G401 (cell line): ENCODE results near the gene SMPD1. TPM values are rescaled to one million over a fixed set of nuclear protein-coding genes. Genes with fewer than 3 reads are reported as not detected.

Experiments used
- DNase-seq: peaks from one replicate; pipeline ENCODE4 v3.0.0-alpha.2; 2015; ENCODE audit warnings: low spot score
- in situ Hi-C: cut with HindIII; loops from 2 replicates; pipeline ENCODE4 v1.10.0; 2016; ENCODE audit warnings: low sequenced_read_pairs, mixed read lengths
- total RNA-seq: library from RNA; depleted of rRNA; stranded (reverse); fragments of >200 nt; shearing (Covaris generic); gene quantifications from 2 replicates; pipeline ENCODE4 v1.2.3, GENCODE V29; 2014

SMPD1 gene
- total RNA-seq, 1 experiment from 2014 or later = 14.1 TPM

DNA sequence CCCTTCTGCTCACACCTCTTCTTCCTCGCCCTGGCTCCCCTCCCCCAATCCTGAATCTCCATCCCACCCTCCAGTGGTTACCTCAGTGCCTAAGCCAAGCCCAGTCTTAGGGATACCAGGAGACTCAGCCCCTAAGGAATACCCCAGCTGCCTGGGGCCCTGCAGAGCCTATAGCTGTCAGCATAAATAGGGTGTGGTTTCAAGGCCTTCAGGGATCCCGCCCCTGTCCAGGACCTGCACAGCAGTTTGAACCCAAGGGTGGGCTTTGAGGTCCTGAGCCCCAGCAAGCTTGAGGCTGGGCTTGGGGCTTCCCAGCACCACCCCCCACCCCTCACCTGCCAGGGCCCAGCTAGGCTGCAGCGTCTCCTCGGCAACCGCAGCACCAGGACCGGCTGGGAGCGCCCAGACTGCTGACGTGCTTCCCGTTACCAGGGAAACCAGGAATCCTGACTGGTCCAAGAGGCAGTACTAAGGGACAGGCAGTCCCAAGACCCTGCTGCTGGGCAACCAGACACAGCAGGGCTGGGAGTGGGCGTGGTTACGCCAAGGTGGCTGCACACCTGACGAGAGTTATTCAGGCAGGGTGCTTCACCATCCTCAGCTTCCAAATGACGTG lies 14.9 kb downstream of the SMPD1 start:
- in situ Hi-C loops = no loop called here
- DNase-seq = peak; percentile 87

DNA sequence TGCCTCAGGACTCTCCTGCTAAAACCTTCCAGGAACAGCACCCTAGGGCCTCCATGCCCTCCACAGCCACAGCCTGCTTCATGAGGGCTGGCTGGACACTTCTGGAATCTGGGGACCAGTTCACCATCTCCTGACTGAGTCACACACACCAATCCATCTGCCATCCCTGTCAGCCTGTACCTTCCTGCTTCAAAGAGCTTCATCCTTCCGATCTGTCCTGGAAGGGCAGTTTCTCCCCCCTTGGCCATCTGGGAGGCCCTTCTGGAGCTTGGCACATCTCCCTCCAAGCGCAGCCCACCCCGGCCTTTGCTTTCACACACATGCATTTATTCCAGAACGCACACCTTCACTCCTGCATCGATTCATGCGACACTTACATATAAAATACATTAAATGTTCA lies 15.6 kb downstream of the SMPD1 start:
- peak; percentile 92 for DNase-seq
- in situ Hi-C loops = no loop called here

DNA sequence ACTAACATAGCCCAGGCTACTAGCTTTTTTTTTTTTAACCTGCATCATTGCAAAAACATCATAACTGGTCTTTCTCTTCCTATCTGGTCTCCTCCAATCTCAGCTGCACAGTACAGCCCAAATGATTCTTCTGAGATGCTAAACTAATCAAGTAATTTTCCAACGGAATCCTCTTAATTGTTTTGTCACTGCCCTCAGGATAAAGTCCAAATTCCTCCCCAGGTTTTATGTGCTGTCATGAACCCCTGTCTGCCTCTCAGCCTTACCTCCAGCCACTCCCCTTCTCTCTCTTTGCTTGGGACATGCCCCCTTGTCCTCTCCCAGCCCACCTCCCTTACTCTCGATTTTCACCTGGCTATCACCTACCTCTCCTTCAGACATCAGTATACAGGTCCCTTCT lies 16.1 kb downstream of the SMPD1 start:
- in situ Hi-C loops = no loop called here

DNA sequence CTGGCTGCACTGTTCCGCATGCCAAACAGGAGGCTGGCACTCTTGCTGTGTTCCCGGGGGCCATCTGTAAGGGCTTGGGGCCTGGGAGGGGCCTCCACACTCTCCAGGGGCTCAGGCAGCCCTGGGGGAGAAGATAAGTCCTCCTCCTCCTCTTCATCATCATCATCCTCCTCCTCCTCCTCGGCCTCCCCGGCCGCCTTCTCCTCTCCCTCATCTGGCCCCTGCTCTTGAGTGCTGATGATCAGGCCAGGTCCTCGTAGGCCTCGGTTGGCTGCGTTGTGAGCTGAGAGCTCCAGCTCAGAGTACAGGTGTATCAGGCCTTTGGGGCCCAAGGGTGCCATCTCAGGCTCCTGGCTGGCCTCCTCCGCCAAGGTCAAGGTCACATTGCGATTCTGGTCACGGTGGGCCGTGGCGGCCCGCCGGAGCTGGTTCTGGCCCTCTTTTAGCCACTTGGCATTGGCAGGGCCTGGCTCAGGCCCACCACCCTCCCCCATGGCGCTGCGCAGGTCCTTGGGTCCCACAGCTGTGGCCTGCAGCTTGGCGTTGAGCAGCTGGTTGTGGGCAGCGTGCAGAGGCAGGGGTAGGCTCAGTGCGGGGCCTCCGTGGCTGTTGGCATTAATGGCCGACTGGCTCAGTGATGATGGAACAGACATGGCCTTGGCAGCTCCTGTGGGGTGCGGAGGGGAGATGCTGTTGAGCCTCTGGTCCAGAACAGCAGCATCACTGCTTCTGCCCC lies 20.6 kb downstream of the SMPD1 start:
- in situ Hi-C loops = no loop called here
- no peak for DNase-seq

More for the DNA sequence above, 16.1 kb downstream of the SMPD1 start:
- DNase-seq = peak; percentile 61

DNA sequence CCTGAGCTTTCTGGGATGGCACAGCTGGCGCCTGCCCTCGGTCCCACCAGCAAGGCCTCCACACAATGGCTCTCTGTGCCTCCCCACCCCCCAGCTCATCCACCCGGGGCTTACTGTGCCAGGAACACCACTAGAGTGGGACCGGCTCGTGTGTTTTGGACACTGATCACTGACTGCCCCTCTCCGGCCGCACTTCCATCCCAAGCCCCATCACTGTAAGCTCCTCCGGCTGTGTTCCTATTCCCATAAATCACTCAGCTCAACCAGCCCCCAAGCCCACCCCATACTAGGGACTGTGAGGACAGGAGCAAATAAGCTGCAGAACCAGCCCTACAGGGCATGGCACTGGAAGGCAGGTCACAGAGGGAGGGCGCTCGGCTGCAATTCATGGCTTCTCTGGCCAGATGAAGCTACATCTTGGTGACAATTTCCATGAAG lies 21.3 kb downstream of the SMPD1 start:
- in situ Hi-C loops = no loop called here
- peak; percentile 60 for DNase-seq

DNA sequence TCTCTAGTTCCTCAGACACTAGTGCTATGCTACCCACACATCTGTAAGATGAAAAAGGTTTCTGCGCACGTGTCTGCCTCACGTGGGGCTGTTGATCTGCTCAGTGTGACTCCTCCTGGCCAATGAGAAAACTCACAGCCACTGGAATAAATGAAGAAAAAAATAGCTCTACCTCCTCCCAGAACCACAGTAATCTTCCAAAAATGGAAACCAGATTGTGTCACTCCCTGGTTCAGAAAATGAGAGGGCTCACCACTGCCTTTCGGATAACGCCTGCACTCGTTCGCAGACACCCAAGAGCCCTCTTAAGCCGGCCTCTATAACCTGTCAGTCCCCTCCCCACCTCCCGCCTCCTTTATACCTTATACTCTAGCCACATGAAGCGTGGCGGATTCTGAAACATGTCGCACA lies 23.5 kb downstream of the SMPD1 start:
- in situ Hi-C loops = no loop called here
- DNase-seq = peak; percentile 65

DNA sequence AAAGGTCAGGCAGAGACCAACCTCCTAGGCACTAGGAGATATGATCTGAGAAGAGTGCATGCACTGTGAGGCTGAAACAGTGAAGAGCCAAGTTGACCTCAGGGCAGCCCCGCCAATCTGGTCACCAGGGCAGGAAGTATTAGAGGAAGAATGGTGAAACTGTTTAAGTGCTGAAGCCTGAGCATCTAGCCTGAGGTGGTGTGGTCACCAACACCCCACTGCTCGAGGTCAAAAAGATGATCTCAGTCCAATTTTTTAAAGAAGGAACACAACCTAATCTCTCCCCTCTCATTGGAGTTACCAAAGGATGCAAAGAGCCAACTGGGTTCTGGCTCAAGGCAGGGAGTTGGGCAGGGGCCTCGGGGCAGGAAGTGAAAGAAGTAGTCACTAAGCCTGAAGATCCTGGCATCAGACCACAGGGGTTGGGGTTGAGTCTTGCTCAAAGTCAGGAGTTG lies 24.6 kb downstream of the SMPD1 start:
- in situ Hi-C loops = no loop called here
- no peak for DNase-seq

DNA sequence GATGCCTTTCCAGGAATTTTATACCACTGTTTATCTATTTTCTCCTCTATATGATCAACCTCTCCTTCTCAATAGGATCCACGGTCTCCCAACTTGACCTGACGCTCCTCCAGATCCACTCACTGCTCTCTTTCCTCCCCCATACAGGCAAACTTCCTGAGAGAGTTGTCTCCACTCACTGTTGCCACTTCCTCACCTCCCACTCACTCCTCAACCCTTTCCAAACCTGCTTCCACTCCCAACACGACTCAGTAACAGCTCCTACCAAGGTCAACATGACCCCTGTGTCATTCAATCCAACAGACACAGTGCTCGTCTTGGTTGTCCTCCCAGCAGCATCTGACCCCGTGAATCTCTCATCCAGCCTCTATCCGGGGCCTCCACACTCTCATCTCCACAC lies 25.5 kb downstream of the SMPD1 start:
- in situ Hi-C loops = no loop called here
- no peak for DNase-seq

DNA sequence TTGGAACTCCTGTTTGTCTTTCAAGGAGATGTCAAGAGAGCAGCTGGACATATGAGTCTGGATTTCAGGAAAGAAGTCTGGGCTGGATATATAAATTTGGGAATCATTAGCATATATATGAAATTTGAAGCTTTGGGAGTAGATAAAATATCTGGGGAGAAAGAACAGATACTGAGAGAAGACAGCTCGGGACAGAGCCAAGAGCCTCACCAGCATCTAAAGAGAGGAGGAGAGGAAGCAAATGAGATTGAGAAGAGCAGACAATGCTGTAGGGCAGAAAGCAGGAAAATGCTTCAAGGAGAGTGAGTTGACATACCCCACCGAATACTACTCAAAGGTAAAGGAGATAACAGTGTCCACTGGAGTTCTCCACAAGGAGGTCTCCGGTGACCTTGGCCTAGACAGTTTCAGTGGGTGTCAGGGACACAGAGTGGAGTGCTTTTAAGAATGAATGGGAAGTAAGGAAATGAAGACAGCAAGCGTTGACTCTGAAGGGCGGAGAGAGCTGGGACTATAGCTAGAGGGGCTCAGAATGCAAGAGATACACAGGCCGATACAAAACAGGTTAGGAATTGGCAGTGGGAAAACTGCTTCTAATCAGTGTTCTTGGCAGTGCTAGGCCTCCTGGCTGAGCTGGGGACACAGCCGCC lies 27.8 kb downstream of the SMPD1 start:
- in situ Hi-C loops = no loop called here

DNA sequence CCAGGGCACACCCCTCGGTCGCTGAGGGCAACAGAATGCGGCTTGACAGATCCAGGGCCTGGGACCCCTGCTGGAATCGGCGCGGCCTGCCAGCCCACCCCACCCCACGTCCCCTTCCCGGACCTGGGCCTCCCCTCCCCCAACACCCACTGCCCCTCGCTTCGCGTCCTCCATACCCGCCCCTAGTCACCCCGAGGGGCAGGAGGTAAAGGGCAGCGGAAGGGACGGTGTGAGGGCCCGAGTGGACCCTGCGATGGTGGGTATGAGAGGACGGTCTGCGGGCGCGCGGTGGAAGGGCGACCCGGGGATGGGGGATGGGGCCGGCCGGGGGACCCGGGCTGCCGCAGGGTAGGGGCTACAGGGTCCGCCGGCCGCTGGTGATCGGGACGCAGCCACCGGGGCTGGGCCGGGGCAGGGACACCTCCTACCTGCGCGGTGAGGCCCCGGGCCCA lies 28.3 kb downstream of the SMPD1 start:
- in situ Hi-C loops = no loop called here
- DNase-seq = no peak

More for the DNA sequence above, 27.8 kb downstream of the SMPD1 start:
- DNase-seq = peak; percentile 58

DNA sequence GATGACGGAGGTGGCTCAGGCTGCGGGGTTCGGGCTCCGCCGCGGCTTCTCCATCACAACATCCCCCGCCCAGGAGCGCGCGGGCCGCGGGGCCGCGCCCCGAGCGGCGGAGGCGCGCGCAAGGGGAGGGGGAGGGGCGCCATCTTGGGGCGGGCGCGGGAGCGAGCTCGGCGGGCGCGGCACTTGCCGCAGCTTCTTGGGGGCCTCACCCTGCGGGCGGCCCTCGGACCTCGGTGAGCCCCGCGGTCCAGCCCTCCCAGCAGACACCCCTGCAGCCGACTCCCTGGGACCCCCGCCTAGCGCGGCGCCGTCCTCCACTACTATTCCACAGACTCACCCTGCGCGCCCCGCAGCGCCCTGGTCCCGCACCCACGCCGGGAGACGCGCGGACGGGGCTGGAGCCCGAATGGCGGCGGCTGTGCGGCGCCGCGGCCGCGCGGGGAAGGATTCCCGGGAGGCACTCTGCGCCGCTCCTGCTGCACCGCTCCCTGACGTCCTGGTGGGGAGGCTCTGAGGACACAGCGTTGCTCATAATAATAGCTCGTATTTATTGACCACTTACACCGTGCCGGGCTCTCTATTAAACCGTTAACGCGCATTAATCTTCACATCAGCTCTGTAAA lies 28.8 kb downstream of the SMPD1 start, which contains the start of gene APBB1:
Gene APBB1, minus strand, starts transcription at position 86 of the 623 bp plus-strand sequence. CDS start 7,747 bp downstream, outside the sequence.
- DNase-seq = peak; percentile 71
- in situ Hi-C loops = no loop called here

DNA sequence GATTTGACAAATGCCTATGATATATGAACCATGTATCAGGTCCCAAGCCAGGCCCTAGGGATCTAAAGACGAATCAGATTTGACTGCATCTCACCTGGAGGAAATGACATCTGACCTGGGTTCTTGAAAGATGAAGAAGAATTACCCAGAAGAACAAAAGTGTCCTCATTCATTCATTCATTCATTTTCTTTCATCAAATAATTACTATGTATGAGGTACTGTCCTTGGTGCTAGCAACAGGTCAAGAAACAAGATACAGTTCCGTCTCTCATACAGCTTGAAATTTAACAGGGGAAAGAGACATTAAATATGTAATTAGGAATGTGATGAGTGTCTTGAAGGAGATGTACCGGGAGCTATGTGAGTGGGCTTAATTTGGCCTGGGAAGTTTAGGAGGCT lies 30.4 kb downstream of the SMPD1 start:
- in situ Hi-C loops = no loop called here
- no peak for DNase-seq

DNA sequence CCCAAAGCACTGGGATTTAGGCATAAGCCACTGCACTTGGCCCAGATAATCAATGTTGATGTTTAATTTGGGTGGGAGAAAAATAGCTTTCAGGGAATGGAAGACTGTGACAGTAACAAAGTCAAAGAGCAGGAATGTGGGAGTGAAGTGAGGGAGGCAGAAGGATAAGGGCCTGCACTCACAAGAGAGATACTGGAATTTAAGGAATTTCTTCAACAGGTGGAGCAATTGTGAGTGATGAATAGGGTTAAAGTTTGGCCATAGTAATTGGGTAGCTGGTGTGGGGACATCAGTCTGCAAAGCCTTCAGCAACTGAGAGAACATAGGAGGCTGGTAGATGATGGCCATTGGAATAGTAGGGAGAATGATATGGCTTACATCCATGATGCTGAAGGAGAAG lies 37.2 kb downstream of the SMPD1 start:
- no peak for DNase-seq
- in situ Hi-C loops = no loop called here

DNA sequence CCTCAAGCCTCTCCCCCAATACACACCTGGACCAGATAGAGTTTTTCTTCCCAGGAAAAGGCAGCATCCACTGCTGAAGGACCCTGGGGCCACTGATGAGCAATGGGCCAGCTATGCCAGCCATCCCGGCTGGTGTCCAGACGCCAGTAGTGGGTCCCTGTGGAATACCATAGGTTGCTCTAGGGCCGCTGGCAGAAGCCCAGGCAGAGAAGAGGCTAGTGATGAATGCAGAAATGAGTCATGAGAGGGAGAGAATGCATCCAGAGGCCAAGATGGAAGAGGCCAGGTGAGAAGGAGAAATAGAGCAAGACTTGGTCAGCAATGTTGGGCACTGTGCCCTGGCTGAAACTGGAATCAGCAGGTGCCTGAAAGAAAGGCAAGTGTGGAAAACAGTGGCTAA lies 41.6 kb downstream of the SMPD1 start:
- in situ Hi-C loops = no loop called here

DNA sequence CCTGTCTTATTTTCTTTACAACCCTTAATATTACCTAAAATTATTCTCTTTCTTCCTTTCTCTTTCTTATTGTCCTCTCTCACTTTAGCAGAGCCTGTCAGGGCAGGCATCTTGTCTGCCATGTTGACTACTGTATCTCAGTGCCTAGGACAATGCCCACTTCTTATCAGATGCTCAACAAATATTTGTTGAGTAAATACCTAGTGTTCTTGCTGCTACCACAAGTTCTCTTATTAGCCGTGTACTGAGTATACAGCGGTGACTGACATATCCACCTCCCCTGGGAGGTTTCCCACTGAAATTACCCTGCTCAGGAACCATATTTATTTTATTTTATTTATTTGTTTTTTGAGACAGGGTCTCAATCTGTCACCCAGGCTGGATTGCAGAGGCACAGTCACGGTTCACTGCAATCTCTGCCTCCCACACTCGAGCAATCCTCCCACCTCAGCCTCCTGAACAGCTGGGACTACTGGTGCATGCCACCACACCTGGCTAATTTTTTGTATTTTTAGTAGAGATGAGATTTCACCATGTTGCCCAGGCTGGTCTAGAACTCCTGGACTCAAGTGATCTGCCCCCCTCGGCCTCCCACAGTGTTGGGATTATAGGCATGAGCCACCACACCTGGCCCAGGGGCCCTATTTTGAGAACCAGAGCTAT lies 43.9 kb downstream of the SMPD1 start:
- no peak for DNase-seq
- in situ Hi-C loops = no loop called here

More for the DNA sequence above, 41.6 kb downstream of the SMPD1 start:
- no peak for DNase-seq

DNA sequence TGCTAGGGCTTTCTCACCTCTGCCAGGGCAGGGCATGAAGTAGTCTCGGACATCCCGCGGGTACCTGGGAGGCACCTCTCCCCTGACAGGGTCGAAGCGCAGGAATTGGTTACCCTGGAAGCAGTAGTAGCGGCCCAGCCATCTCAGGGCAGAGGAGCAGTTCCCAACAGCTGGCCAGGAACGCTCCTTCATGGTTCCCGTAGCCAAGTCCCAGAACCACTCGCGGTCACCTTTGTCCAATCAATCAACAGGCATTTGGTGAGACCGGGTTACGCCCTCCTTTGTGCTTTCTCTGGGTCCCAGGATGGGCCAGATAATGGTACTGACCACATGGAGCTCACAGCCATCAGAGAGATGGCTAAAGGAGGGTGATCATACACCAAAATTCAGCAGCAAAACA lies 47.1 kb downstream of the SMPD1 start:
- no peak for DNase-seq
- in situ Hi-C loops = no loop called here

DNA sequence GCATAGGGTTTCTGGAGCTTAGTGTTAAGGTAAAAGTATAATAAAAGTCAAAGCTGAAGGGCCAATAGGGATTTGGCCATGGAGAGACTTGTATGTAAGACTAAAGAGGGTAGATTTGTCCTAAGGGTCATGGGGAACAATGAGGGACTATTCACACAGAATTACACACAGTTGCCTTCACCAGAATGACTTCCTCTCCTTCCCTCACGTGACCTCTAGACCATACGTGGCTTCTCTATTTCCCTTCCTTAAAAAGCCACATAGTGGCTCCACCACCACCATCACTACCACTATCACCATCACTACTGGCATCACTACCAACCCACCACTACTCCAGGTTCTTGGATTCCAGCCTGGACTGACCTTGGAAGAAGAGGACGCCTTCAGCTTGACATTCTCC lies 47.7 kb downstream of the SMPD1 start:
- in situ Hi-C loops = no loop called here
- no peak for DNase-seq

DNA sequence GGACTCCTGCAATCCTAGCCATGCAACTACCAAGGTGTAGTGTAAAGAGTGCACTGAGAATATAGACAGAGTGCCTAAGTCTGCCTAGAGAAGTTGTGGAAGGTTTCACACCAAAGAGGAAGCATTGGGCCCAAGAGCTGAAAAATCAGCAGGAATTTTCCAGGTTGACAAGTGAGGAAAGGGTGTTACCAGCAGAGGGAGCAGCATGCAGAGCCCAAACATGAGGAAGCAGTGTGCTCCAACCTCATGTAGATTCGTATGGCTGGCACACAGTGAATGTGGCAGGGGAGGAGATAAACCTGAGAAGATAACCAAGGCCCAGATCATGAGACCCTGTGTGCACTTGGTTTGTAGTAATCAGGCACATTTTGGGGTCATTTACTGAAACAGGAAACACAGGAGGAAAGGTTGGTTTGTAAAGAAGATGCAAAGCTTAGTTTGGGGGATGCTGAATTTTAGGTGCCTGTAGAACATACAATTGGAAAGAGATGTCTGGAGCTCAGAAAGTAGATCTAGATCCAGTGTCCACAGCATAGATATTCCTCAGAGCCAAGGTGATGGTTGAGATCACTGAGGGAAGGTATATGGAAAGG lies 48.8 kb downstream of the SMPD1 start:
- peak; percentile 84 for DNase-seq
- in situ Hi-C loops = no loop called here

DNA sequence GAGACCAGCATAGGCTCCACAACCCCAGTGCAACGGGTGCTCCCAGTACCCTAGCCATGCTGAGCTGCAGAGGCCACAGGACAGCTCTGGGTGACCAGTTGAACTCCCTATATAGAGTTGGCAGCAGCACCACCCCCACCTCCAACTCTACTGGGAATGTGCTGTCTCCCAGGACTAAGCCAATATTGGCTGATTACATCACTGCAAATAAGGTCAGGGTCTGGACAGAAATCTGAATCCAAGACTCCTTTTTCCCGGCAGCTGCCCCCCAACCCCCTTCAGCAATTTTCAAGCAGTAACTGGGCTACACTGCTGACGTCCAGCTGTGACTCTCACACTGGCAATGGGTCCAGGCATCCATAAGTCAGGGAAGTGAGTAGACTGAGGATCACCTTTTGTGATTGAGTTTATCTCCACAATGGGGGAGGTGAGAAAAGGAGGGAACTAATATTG lies 50.7 kb downstream of the SMPD1 start, which contains the start of gene HPX:
Gene HPX, minus strand, starts transcription at position 82 of the 453 bp plus-strand sequence. Its CDS starts 24 bp downstream, at position 58.
- DNase-seq = no peak
- in situ Hi-C loops = loop anchor here (5.0 kb wide), 1 partner anchor 39 kb away; no protein-coding TSS in a partner anchor
